ENCODE measurements around the gene HLA-DOA.

HLA-DOA gene

DNA sequence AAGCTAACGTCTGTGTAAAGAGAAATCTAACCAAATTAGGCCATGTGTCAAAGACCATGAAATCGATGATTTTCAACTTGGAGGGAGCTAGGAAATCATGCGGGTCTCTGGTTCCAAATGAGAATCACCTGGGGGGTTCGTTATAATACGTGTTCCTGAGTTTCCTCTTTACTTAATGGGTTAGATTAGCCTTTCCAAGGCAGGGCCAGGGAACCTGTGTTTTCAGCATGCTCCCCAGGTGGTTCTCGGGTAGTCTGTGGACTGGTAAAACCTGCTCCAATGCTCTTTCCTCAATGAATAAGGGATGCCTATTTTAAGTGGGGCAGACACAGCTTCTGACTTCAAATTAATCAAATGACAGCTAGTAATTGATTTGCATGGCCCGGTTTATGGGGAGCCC is 965 bp upstream of the HLA-DOA start:
- DNase-seq (ENCODE audit: low read depth) = no peak
- no peak overlapping the region for H3K4me3 ChIP-seq (ENCODE audit: control insufficient read depth, low read depth, low read length)
- TF ChIP-seq, protein P1, sequence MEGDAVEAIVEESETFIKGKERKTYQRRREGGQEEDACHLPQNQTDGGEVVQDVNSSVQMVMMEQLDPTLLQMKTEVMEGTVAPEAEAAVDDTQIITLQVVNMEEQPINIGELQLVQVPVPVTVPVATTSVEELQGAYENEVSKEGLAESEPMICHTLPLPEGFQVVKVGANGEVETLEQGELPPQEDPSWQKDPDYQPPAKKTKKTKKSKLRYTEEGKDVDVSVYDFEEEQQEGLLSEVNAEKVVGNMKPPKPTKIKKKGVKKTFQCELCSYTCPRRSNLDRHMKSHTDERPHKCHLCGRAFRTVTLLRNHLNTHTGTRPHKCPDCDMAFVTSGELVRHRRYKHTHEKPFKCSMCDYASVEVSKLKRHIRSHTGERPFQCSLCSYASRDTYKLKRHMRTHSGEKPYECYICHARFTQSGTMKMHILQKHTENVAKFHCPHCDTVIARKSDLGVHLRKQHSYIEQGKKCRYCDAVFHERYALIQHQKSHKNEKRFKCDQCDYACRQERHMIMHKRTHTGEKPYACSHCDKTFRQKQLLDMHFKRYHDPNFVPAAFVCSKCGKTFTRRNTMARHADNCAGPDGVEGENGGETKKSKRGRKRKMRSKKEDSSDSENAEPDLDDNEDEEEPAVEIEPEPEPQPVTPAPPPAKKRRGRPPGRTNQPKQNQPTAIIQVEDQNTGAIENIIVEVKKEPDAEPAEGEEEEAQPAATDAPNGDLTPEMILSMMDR (IDR thresholded peaks at IDR 0.05; ENCODE audit: control insufficient read depth, insufficient read depth, low read depth, low read length, missing control alignments) = no peak

DNA sequence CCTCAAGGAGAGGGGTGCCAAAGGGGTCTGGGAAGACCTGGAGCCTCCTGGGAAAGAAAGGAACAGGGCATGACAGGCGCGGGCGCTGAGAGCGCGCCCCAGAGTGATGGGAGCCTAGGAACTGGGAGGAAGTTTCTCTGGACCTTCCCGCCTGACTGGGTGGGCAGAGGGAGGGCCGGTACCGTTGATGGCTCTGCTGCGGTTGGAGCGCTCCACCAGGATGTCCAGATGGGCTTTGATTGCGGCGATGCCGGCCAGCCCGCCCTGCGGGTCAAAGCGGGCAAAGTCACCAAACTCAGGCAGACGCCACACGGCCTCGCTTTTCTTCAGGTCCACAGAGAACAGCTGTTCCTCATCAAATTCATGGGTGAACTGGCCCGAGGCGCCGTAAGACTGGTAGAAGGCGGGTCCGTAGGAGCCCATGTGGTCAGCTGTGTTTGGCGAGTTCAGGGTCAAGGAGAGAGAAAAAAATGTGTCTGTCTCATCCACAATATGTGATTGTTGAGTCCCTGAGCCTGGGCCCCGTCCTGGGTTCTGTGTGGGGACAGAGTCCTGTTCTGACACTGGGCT is 1.5 kb downstream of the HLA-DOA start:
- no peak for DNase-seq (ENCODE audit: low read depth)
- TF ChIP-seq, protein P1 (IDR thresholded peaks at IDR 0.05; ENCODE audit: control insufficient read depth, insufficient read depth, low read depth, low read length, missing control alignments) = no peak
- no peak overlapping the region for H3K4me3 ChIP-seq (ENCODE audit: control insufficient read depth, low read depth, low read length)

GRCh38 chr6:33004940-33005339 is 4.5 kb downstream of the HLA-DOA start:
- TF ChIP-seq, protein P1 (IDR thresholded peaks at IDR 0.05; ENCODE audit: control insufficient read depth, insufficient read depth, low read depth, low read length, missing control alignments) = no peak
- no peak for DNase-seq (ENCODE audit: low read depth)
- no peak overlapping the region for H3K4me3 ChIP-seq (ENCODE audit: control insufficient read depth, low read depth, low read length)

- no peak for DNase-seq (ENCODE audit: low read depth)
- TF ChIP-seq, protein P1 (IDR thresholded peaks at IDR 0.05; ENCODE audit: control insufficient read depth, insufficient read depth, low read depth, low read length, missing control alignments) = no peak
- no peak overlapping the region for H3K4me3 ChIP-seq (ENCODE audit: control insufficient read depth, low read depth, low read length)
Observed at GRCh38 chr6:33001685-33002084, 7.7 kb downstream of the HLA-DOA start.

GRCh38 chr6:33000055-33000454 is 9.3 kb downstream of the HLA-DOA start:
- TF ChIP-seq, protein P1 (IDR thresholded peaks at IDR 0.05; ENCODE audit: control insufficient read depth, insufficient read depth, low read depth, low read length, missing control alignments) = no peak
- DNase-seq (ENCODE audit: low read depth) = no peak
- H3K4me3 ChIP-seq (ENCODE audit: control insufficient read depth, low read depth, low read length) = no peak overlapping the region

- TF ChIP-seq, protein P1 (IDR thresholded peaks at IDR 0.05; ENCODE audit: control insufficient read depth, insufficient read depth, low read depth, low read length, missing control alignments) = no peak
- DNase-seq (ENCODE audit: low read depth) = no peak
- H3K4me3 ChIP-seq (ENCODE audit: control insufficient read depth, low read depth, low read length) = no peak overlapping the region
Observed at GRCh38 chr6:32995448-32995847, 13.9 kb downstream of the HLA-DOA start.

All from AG09309 (cell line).